Measurements from ENCODE around the gene CARS1. TPM values are rescaled to one million over a fixed set of nuclear protein-coding genes. Genes with fewer than 3 reads are reported as not detected.

CARS1 gene
- polyA plus RNA-seq, 1 experiment = 175 TPM

DNA sequence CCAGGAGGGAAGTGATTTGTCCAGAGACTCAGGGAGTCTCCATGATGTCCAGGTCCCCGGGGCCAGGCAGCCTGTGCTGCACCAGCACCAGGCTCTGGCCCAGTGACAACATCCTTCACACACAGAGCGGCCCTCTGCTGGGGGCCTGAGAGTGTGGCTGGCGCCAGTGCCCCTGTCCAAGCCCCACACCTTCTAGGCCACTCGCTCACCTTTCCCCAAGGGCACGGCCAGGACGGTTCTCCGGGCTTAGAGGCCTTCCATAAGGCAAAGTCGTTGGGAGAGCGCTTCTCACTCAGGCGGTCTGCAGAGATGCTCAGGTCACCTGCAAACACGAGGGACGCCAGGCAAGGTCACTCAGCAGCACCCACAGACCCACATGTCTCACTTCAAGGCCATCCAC, 37.2 kb downstream of the CARS1 start:
- H3K27me3 ChIP-seq (ENCODE audit: control insufficient read depth, insufficient read depth, low read length) = no peaks in the 10 kb centered on the region
- TF ChIP-seq, protein P1, sequence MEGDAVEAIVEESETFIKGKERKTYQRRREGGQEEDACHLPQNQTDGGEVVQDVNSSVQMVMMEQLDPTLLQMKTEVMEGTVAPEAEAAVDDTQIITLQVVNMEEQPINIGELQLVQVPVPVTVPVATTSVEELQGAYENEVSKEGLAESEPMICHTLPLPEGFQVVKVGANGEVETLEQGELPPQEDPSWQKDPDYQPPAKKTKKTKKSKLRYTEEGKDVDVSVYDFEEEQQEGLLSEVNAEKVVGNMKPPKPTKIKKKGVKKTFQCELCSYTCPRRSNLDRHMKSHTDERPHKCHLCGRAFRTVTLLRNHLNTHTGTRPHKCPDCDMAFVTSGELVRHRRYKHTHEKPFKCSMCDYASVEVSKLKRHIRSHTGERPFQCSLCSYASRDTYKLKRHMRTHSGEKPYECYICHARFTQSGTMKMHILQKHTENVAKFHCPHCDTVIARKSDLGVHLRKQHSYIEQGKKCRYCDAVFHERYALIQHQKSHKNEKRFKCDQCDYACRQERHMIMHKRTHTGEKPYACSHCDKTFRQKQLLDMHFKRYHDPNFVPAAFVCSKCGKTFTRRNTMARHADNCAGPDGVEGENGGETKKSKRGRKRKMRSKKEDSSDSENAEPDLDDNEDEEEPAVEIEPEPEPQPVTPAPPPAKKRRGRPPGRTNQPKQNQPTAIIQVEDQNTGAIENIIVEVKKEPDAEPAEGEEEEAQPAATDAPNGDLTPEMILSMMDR (IDR thresholded peaks at IDR 0.05; ENCODE audit: insufficient read depth, low read depth, low read length) = no peak
- H3K36me3 ChIP-seq (ENCODE audit: control insufficient read depth, insufficient read depth, low read length) = peaks cover 47% of the 10 kb centered on the region
- no peak overlapping the region for H3K4me3 ChIP-seq (ENCODE audit: low read depth, low read length)
- CTCF ChIA-PET = no interaction called here
- POLR2A ChIA-PET = no interaction called here
- no peak for DNase-seq (ENCODE audit: low read depth)

DNA sequence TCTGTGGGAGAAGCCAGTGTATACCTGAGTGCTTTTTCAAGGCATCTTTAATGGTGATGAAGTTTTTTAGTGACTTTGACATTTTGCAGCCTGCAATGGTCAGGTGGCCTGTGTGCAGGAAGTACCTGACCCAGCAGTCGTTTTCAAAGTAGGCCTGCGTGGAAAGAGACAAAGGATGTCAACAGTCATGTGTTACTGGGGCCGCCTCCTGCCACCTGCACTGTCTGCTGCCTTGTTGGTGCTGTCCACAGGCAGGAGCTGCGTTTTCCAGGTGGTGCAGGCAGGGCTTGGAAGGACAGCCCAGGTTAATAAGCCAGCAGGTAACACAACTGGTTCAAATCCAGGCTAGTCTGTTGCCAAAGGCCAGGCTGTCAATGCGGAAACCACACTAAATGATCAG, 38.6 kb downstream of the CARS1 start:
- H3K36me3 ChIP-seq (ENCODE audit: control insufficient read depth, insufficient read depth, low read length) = peaks cover 51% of the 10 kb centered on the region
- POLR2A ChIA-PET = no interaction called here

DNA sequence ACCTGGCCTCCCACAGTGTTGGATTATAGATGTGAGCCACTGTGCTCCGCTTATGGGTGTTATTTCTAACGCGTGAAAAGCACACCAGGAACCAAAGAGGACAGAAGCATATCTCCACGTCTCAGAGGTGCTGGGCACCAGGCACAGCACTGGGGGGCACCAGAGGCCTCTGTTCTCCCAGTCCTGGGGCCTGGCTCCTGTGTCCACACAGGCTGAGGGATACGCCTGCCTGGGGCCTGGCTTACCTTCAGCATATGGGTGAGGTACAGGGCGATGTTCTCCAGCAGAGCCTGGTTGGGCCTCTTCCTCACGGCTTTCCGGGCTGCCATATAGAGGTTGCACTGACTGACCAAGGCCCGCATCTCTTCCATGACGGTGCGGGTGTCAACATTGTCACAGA, 40.4 kb downstream of the CARS1 start:
- Histone ChIP-seq H3K4me3 (ENCODE audit: low read depth, low read length) (no peak overlapping the region), H3K27me3 (ENCODE audit: control insufficient read depth, insufficient read depth, low read length) (no peaks in the 10 kb centered on the region), H3K36me3 (ENCODE audit: control insufficient read depth, insufficient read depth, low read length) (peaks cover 57% of the 10 kb centered on the region)
- CTCF ChIA-PET = interaction anchor here (1.2 kb wide), 1 partner anchor 22 kb away, joined by 3 read pairs; no protein-coding TSS in a partner anchor
- POLR2A ChIA-PET = no interaction called here
- TF ChIP-seq, protein P1 (IDR thresholded peaks at IDR 0.05; ENCODE audit: insufficient read depth, low read depth, low read length) = no peak
- DNase-seq (ENCODE audit: low read depth) = no peak

More for the DNA sequence above, 38.6 kb downstream of the CARS1 start:
- H3K4me3 ChIP-seq (ENCODE audit: low read depth, low read length) = no peak overlapping the region
- no peaks in the 10 kb centered on the region for H3K27me3 ChIP-seq (ENCODE audit: control insufficient read depth, insufficient read depth, low read length)
- TF ChIP-seq, protein P1 (IDR thresholded peaks at IDR 0.05; ENCODE audit: insufficient read depth, low read depth, low read length) = no peak
- CTCF ChIA-PET = no interaction called here
- DNase-seq (ENCODE audit: low read depth) = no peak

DNA sequence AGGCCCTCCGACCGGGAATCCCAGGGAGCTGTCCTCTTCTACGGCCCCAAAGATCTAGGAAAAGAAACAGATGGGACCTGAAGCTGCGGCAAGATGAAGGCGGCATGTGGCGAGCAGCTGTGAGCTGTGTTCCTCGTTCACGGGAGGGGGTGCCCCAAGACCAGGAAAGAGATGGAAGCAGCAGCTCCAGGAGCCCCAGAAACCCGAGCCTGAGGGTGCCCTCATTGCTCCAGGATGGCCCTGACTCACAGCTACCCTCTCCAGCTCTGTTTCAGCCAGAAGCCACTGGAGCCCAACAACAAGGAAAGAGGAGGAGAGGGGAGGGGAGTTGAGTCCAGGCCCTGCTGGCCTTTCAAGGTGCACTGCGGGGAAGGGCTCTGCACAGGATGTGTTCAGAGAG, 41.4 kb downstream of the CARS1 start:
- CTCF ChIA-PET = interaction anchor here (0.7 to 1.2 kb wide), 4 partner anchors 21 to 482 kb away, joined by 3 to 5 read pairs (median 4); no protein-coding TSS in a partner anchor
- Histone ChIP-seq H3K36me3 (ENCODE audit: control insufficient read depth, insufficient read depth, low read length) (peaks cover 61% of the 10 kb centered on the region), H3K27me3 (ENCODE audit: control insufficient read depth, insufficient read depth, low read length) (no peaks in the 10 kb centered on the region), H3K4me3 (ENCODE audit: low read depth, low read length) (no peak overlapping the region)
- POLR2A ChIA-PET = interaction anchor here (0.7 kb wide), 1 partner anchor 76 kb away, joined by 12 read pairs; no protein-coding TSS in a partner anchor
- TF ChIP-seq, protein P1 (IDR thresholded peaks at IDR 0.05; ENCODE audit: insufficient read depth, low read depth, low read length) = no peak
- no peak for DNase-seq (ENCODE audit: low read depth)

DNA sequence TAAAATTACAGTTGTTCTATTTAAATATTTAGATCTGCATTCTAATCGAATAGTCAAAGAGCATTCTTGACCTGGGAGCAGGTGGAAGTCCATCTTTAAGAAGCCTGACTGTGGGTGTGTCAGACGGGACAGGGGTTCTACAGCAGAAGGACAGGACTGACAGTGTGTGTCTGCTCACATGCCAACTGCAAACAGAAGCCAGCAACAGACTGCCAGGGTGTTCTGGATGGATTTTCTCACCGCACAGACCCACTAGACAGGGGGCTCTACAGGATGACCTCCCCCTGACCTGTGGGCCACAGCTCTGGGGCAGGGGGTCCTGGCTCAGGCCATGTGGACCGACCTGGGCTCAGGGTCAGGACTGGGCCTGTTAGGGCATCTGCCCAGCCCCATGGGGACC, 42.3 kb downstream of the CARS1 start:
- Histone ChIP-seq H3K36me3 (ENCODE audit: control insufficient read depth, insufficient read depth, low read length) (peaks cover 62% of the 10 kb centered on the region), H3K27me3 (ENCODE audit: control insufficient read depth, insufficient read depth, low read length) (no peaks in the 10 kb centered on the region), H3K4me3 (ENCODE audit: low read depth, low read length) (no peak overlapping the region)
- DNase-seq (ENCODE audit: low read depth) = no peak
- ChIA-PET CTCF (no interaction called here), POLR2A (no interaction called here)
- TF ChIP-seq, protein P1 (IDR thresholded peaks at IDR 0.05; ENCODE audit: insufficient read depth, low read depth, low read length) = no peak

Data from BJ (cell line).